Fibroblast of lung (primary cell): ENCODE measurements around the gene ACAN.

Source experiments
- CTCF ChIP-seq, 2 donors: IDR thresholded peaks in 1 of 2; conservative IDR thresholded peaks in 1 of 2; 1 replicate in 1 of 2; 2 replicates in 1 of 2; pipeline ENCODE4 v1.5.1; 2011 to 2012; ENCODE audit warnings: low read length in 2 of 2, control low read depth in 1 of 2, inconsistent platforms in 1 of 2, low read depth in 1 of 2, mild to moderate bottlenecking in 1 of 2
- EZH2 ChIP-seq: IDR thresholded peaks from 2 replicates; pipeline ENCODE4 v1.5.1; 2012; ENCODE audit warnings: low read length, control low read depth, mild to moderate bottlenecking; ENCODE audit errors: missing control alignments

- TF ChIP-seq CTCF (conservative IDR thresholded peaks at IDR 0.05 in 1 of 2, IDR thresholded peaks at IDR 0.05 in 1 of 2; ENCODE audit: low read depth in 1 of 2, low read length in 2 of 2) (no peak), EZH2 (no peak)
Measured at GRCh38 chr15:88897142-88897455, 93.9 kb downstream of the ACAN start.
